Neural progenitor cell (in vitro differentiated cells): ENCODE results near the gene POGZ. TPM values are rescaled to one million over a fixed set of nuclear protein-coding genes. Genes with fewer than 3 reads are reported as not detected.

ENCODE experiments used
- DNase-seq: peaks from one replicate; pipeline ENCODE4 v3.0.0-alpha.2; 2016; ENCODE audit warnings: low spot score
- H2AFZ ChIP-seq: fragments of 200-600 bp; sonication (generic); replicated peaks from 2 replicates; pipeline ENCODE4 v1.6.1; 2016; ENCODE audit warnings: antibody characterized with exemption
- H3F3A ChIP-seq: fragments of 200-600 bp; sonication (generic); 2 replicates; pipeline ENCODE4 v1.6.1; 2016; ENCODE audit warnings: antibody characterized with exemption, low read depth
- H3K27ac ChIP-seq: fragments of 200-600 bp; sonication (generic); 2 replicates; pipeline ENCODE4 v1.5.1; 2016; ENCODE audit warnings: mild to moderate bottlenecking
- H3K27me3 ChIP-seq: fragments of 200-600 bp; sonication (generic); 2 replicates; pipeline ENCODE4 v1.6.1; 2016; ENCODE audit warnings: mild to moderate bottlenecking, moderate library complexity
- H3K36me3 ChIP-seq: fragments of 200-600 bp; sonication (generic); 2 replicates; pipeline ENCODE4 v1.5.1; 2016
- H3K4me1 ChIP-seq: fragments of 200-600 bp; sonication (generic); 2 replicates; pipeline ENCODE4 v1.6.1; 2016; ENCODE audit warnings: mixed run types
- H3K4me2 ChIP-seq: fragments of 200-600 bp; sonication (generic); 2 replicates; pipeline ENCODE4 v1.6.1; 2016
- H3K4me3 ChIP-seq: fragments of 200-600 bp; sonication (generic); 2 replicates; pipeline ENCODE4 v1.5.1; 2016
- H3K79me2 ChIP-seq: fragments of 200-600 bp; sonication (generic); 2 replicates; pipeline ENCODE4 v1.6.1; 2016; ENCODE audit warnings: low read depth
- H3K9ac ChIP-seq: fragments of 200-600 bp; sonication (generic); 2 replicates; pipeline ENCODE4 v1.6.1; 2016
- H3K9me3 ChIP-seq: fragments of 200-600 bp; sonication (generic); 2 replicates; pipeline ENCODE4 v1.5.1; 2016; ENCODE audit warnings: low read depth
- H4K20me1 ChIP-seq: fragments of 200-600 bp; sonication (generic); 2 replicates; pipeline ENCODE4 v1.6.1; 2016; ENCODE audit warnings: low read depth
- H3K27ac Mint-ChIP-seq: 3 replicates; pipeline ENCODE4 v1.8.0; 2021; ENCODE audit warnings: mixed read lengths
- H3K27me3 Mint-ChIP-seq: 2 replicates; pipeline ENCODE4 v1.8.0; 2022; ENCODE audit warnings: low read depth, mild to moderate bottlenecking, inconsistent platforms, moderate library complexity, mixed read lengths; ENCODE audit not compliant: insufficient read depth
- H3K36me3 Mint-ChIP-seq: 3 replicates; pipeline ENCODE4 v1.8.0; 2021; ENCODE audit warnings: mixed read lengths
- H3K4me1 Mint-ChIP-seq: 3 replicates; pipeline ENCODE4 v1.8.0; 2021; ENCODE audit warnings: mixed read lengths
- H3K4me3 Mint-ChIP-seq: 3 replicates; pipeline ENCODE4 v1.8.0; 2021; ENCODE audit warnings: mild to moderate bottlenecking, moderate library complexity, mixed read lengths
- H3K9me3 Mint-ChIP-seq: 3 replicates; pipeline ENCODE4 v1.8.0; 2020; ENCODE audit warnings: mixed read lengths
- EZH2 ChIP-seq: fragments of 200-600 bp; sonication (generic); IDR thresholded peaks from 2 replicates; pipeline ENCODE4 v1.6.1; 2017; ENCODE audit warnings: antibody characterized with exemption, mild to moderate bottlenecking, moderate library complexity
- EZH2phosphoT487 ChIP-seq: fragments of 200-600 bp; sonication (generic); IDR thresholded peaks from 2 replicates; pipeline ENCODE4 v1.6.1; 2017; ENCODE audit warnings: antibody characterized with exemption
- total RNA-seq: library from RNA; depleted of rRNA; stranded (reverse); fragments of >200 nt; gene quantifications from 2 replicates; pipeline ENCODE4 v1.2.3, GENCODE V29; 2015; ENCODE audit warnings: low replicate concordance
- TF ChIP-seq, protein P1 (sequence below): fragments of 200-600 bp; sonication (generic); IDR thresholded peaks from 2 replicates; pipeline ENCODE4 v1.5.1; 2017; ENCODE audit warnings: antibody characterized with exemption, mild to moderate bottlenecking

The POGZ gene
- total RNA-seq, 1 donor from 2014 or later = 61.5 TPM

DNA sequence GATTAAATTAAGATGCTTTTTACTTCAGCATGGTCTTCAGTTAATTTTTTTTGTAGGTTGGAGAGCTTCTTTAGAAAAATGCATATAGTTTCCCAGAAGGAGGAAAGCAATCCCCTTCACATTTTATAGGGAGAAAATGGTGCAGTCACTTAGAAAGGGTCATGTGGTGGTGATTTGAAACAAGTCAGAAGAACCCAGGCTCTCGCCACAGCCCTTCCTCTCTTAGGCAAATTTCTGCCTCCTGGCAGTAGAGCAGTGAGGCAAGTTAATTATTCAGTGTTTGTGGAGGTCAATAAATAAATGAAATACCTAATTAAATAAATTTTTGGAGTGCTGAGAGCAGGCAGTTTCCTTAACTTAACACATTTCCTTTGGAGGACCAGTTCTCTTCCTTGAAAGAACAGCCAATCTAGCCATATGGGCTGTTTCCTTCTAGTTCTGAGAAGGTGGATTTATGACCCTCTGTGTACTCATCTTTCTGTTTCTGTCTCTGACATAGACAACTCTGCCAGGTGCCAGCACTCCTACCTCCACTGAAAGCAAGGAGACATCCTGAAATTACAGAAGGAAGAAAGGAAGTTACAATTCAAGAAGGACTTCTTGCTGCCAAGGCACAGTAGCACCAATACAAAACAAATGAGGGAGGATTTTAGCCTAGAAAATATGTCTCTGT lies 19.0 kb upstream of the POGZ start:
- H2AFZ ChIP-seq = no peak overlapping the region
- no peak overlapping the region for H3K4me2 ChIP-seq
- no peaks in the 10 kb centered on the region for H3K9me3 ChIP-seq
- peaks cover 8% of the 10 kb centered on the region for H3F3A ChIP-seq
- no peaks in the 10 kb centered on the region for H3K36me3 ChIP-seq
- H3K27me3 Mint-ChIP-seq = peaks cover 6% of the 10 kb centered on the region
- H3K36me3 Mint-ChIP-seq = no peaks in the 10 kb centered on the region
- no peak overlapping the region for H3K9ac ChIP-seq
- TF ChIP-seq, protein P1, sequence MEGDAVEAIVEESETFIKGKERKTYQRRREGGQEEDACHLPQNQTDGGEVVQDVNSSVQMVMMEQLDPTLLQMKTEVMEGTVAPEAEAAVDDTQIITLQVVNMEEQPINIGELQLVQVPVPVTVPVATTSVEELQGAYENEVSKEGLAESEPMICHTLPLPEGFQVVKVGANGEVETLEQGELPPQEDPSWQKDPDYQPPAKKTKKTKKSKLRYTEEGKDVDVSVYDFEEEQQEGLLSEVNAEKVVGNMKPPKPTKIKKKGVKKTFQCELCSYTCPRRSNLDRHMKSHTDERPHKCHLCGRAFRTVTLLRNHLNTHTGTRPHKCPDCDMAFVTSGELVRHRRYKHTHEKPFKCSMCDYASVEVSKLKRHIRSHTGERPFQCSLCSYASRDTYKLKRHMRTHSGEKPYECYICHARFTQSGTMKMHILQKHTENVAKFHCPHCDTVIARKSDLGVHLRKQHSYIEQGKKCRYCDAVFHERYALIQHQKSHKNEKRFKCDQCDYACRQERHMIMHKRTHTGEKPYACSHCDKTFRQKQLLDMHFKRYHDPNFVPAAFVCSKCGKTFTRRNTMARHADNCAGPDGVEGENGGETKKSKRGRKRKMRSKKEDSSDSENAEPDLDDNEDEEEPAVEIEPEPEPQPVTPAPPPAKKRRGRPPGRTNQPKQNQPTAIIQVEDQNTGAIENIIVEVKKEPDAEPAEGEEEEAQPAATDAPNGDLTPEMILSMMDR = no peak
- TF ChIP-seq EZH2phosphoT487 = no peak
- TF ChIP-seq EZH2 = no peak
- no peak for DNase-seq
- H3K9me3 Mint-ChIP-seq = peaks cover 5% of the 10 kb centered on the region
- H3K4me1 ChIP-seq = no peaks in the 10 kb centered on the region
- H3K27me3 ChIP-seq = peaks cover 9% of the 10 kb centered on the region
- H3K27ac Mint-ChIP-seq = no peak overlapping the region
- no peak overlapping the region for H3K4me3 ChIP-seq
- no peaks in the 10 kb centered on the region for H3K4me1 Mint-ChIP-seq
- H3K79me2 ChIP-seq = no peaks in the 10 kb centered on the region
- H3K4me3 Mint-ChIP-seq = no peak overlapping the region
- no peaks in the 10 kb centered on the region for H4K20me1 ChIP-seq
- no peak overlapping the region for H3K27ac ChIP-seq

DNA sequence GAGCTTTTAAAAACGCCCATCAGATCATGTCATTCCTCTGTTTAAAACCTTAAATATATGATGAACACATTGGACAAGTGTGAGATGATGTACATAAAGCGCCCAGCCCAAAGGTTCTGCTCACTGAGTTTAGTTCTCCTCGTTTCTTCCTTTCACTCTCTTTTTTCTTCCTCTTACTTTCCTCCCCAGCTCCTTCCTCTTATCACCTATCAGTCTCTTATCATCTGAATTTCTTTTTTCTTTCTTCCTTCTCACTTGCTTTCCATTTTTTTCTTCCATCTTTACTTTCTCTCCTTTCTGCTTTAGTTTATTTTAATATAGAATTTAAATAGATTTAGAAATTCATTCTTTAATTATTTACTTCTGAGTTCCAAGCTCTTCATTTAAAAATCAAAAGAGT lies 17.8 kb upstream of the POGZ start:
- Histone ChIP-seq H3K27ac (no peak overlapping the region), H3K4me2 (no peak overlapping the region), H4K20me1 (no peaks in the 10 kb centered on the region), H3K9me3 (no peaks in the 10 kb centered on the region), H3K79me2 (no peaks in the 10 kb centered on the region), H3K36me3 (no peaks in the 10 kb centered on the region), H3F3A (peaks cover 8% of the 10 kb centered on the region), H3K4me3 (no peak overlapping the region), H3K4me1 (no peaks in the 10 kb centered on the region), H3K9ac (no peak overlapping the region), H3K27me3 (peaks cover 9% of the 10 kb centered on the region), H2AFZ (no peak overlapping the region)
- no peak overlapping the region for H3K27ac Mint-ChIP-seq
- no peak for DNase-seq
- peaks cover 4% of the 10 kb centered on the region for H3K4me1 Mint-ChIP-seq
- TF ChIP-seq EZH2phosphoT487 (no peak), EZH2 (no peak)
- TF ChIP-seq, protein P1 = no peak
- no peak overlapping the region for H3K4me3 Mint-ChIP-seq
- no peaks in the 10 kb centered on the region for H3K36me3 Mint-ChIP-seq
- peaks cover 5% of the 10 kb centered on the region for H3K9me3 Mint-ChIP-seq
- H3K27me3 Mint-ChIP-seq = peaks cover 13% of the 10 kb centered on the region

DNA sequence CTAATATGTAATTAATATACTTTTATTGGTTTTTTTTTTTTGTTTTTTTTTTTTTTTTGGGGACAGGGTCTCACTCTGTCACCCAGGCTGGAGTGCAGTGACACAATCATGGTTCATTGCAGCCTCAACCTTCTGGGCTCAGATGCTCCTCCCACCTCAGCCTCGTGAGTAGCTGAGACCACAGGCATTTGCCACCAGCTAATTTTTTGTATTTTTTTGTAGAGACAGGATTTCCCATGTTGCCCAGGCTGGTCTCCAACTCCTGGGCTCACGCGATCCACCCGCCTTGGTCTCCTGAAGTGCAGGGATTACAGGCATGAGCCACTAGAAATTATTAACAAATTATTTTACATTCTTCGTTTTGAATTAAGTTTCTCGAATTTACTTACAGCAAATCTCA lies 16.8 kb upstream of the POGZ start:
- H3K27ac Mint-ChIP-seq = no peak overlapping the region
- Histone ChIP-seq H3K4me1 (no peaks in the 10 kb centered on the region), H3K27me3 (peaks cover 9% of the 10 kb centered on the region), H3K4me3 (no peak overlapping the region), H3K36me3 (no peaks in the 10 kb centered on the region), H3F3A (peaks cover 8% of the 10 kb centered on the region), H4K20me1 (no peaks in the 10 kb centered on the region), H3K4me2 (no peak overlapping the region), H2AFZ (peak overlapping the region; percentile 39), H3K79me2 (no peaks in the 10 kb centered on the region), H3K9me3 (no peaks in the 10 kb centered on the region), H3K9ac (no peak overlapping the region), H3K27ac (no peak overlapping the region)
- H3K4me1 Mint-ChIP-seq = peaks cover 4% of the 10 kb centered on the region
- TF ChIP-seq EZH2 = no peak
- TF ChIP-seq, protein P1 = no peak
- no peak for TF ChIP-seq EZH2phosphoT487
- peaks cover 13% of the 10 kb centered on the region for H3K27me3 Mint-ChIP-seq
- peaks cover 3% of the 10 kb centered on the region for H3K9me3 Mint-ChIP-seq
- DNase-seq = no peak
- no peaks in the 10 kb centered on the region for H3K36me3 Mint-ChIP-seq
- H3K4me3 Mint-ChIP-seq = no peak overlapping the region
